ENCODE measurements around the gene SLC1A4. TPM values are rescaled to one million over a fixed set of nuclear protein-coding genes. Genes with fewer than 3 reads are reported as not detected.

Gene SLC1A4
- polyA plus RNA-seq, 1 of the 3 experiments (the other 2 are of a cell fraction): 4.4 TPM

DNA sequence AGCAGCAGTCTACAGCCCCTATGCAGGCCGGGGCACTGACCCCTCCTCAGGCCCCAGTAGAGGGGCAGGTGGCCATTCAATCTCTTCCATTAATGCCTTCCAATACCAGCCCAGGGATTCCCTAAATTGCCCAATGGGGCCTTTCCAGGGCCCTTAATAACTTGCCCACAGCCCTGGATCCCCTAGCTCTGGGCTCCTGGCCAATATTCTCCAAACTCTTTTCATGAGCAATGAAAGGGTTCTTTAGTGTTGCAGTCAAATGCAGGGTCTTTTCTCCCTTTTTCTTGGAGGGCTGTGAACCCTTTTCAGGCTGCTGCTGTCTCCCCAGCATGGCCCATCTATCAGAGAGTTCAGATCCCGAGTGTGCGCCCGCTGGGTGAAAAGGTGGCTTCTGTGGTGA is 41.3 kb upstream of the SLC1A4 start:
- ChIA-PET POLR2A (interaction anchor here (0.6 kb wide), 1 partner anchor 108 kb away, joined by 3 read pairs; the partner anchor contains the start of gene CEP68), CTCF (no interaction called here)
- no peak overlapping the region for H3K4me3 ChIP-seq (ENCODE audit: low read depth in 2 of 2, low read length in 1 of 2)
- H3K9me2 ChIP-seq: no peaks in the 10 kb centered on the region
- no peaks in the 10 kb centered on the region for H4K20me1 ChIP-seq (ENCODE audit: insufficient read depth)
- DNase-seq: no peak
- H3K9ac ChIP-seq: no peak overlapping the region
- no peaks in the 10 kb centered on the region for H3F3A ChIP-seq (replicated peaks; ENCODE audit: insufficient read depth)
- H3K36me3 ChIP-seq (replicated peaks in 1 of 2; ENCODE audit: control insufficient read depth in 1 of 2, insufficient read depth in 2 of 2, low read length in 1 of 2): no peaks in the 10 kb centered on the region
- no peaks in the 10 kb centered on the region for H3K9me3 ChIP-seq
- H2AFZ ChIP-seq (ENCODE audit: low read depth): no peak overlapping the region
- no peaks in the 10 kb centered on the region for H3K79me2 ChIP-seq (ENCODE audit: insufficient read depth)
- TF ChIP-seq, protein P1, sequence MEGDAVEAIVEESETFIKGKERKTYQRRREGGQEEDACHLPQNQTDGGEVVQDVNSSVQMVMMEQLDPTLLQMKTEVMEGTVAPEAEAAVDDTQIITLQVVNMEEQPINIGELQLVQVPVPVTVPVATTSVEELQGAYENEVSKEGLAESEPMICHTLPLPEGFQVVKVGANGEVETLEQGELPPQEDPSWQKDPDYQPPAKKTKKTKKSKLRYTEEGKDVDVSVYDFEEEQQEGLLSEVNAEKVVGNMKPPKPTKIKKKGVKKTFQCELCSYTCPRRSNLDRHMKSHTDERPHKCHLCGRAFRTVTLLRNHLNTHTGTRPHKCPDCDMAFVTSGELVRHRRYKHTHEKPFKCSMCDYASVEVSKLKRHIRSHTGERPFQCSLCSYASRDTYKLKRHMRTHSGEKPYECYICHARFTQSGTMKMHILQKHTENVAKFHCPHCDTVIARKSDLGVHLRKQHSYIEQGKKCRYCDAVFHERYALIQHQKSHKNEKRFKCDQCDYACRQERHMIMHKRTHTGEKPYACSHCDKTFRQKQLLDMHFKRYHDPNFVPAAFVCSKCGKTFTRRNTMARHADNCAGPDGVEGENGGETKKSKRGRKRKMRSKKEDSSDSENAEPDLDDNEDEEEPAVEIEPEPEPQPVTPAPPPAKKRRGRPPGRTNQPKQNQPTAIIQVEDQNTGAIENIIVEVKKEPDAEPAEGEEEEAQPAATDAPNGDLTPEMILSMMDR (IDR thresholded peaks at IDR 0.05): no peak
- TF ChIP-seq FOSL2 (IDR thresholded peaks at IDR 0.05; ENCODE audit: borderline replicate concordance, low read depth) (no peak), NFIC (IDR thresholded peaks at IDR 0.05; ENCODE audit: borderline replicate concordance) (no peak), RCOR1 (IDR thresholded peaks at IDR 0.05; ENCODE audit: low read length) (no peak), GABPA (IDR thresholded peaks at IDR 0.05; ENCODE audit: low read depth) (no peak), USF1 (IDR thresholded peaks at IDR 0.05; ENCODE audit: borderline replicate concordance, low read depth) (no peak)
- TF ChIP-seq, protein P2, sequence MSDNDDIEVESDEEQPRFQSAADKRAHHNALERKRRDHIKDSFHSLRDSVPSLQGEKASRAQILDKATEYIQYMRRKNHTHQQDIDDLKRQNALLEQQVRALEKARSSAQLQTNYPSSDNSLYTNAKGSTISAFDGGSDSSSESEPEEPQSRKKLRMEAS (IDR thresholded peaks at IDR 0.05; ENCODE audit: low read depth): no peak
- 83% methylated on average over 4 of the region's 4 CpGs for WGBS (ENCODE audit: low lambda C conversion rate)
- no peak overlapping the region for H3K27ac ChIP-seq (ENCODE audit: low read depth in 2 of 2, low read length in 1 of 2)
- no peak overlapping the region for H3K4me2 ChIP-seq
- H3K4me1 ChIP-seq (ENCODE audit: control insufficient read depth in 1 of 2, insufficient read depth in 2 of 2, low read depth in 1 of 2, low read length in 1 of 2): no peaks in the 10 kb centered on the region
- H3K27me3 ChIP-seq (ENCODE audit: insufficient read depth): no peaks in the 10 kb centered on the region

- WGBS (ENCODE audit: low lambda C conversion rate): 84% methylated on average over 14 of the region's 14 CpGs
- Histone ChIP-seq H3K4me3 (ENCODE audit: low read depth in 2 of 2, low read length in 1 of 2) (no peak overlapping the region), H3K4me1 (ENCODE audit: control insufficient read depth in 1 of 2, insufficient read depth in 2 of 2, low read depth in 1 of 2, low read length in 1 of 2) (no peaks in the 10 kb centered on the region), H3K4me2 (no peak overlapping the region), H3K9me3 (no peaks in the 10 kb centered on the region), H3K79me2 (ENCODE audit: insufficient read depth) (no peaks in the 10 kb centered on the region), H3K9me2 (no peaks in the 10 kb centered on the region), H3K36me3 (replicated peaks in 1 of 2; ENCODE audit: control insufficient read depth in 1 of 2, insufficient read depth in 2 of 2, low read length in 1 of 2) (no peaks in the 10 kb centered on the region), H3K27me3 (ENCODE audit: insufficient read depth) (no peaks in the 10 kb centered on the region), H3K9ac (no peak overlapping the region), H3F3A (replicated peaks; ENCODE audit: insufficient read depth) (no peaks in the 10 kb centered on the region), H4K20me1 (ENCODE audit: insufficient read depth) (no peaks in the 10 kb centered on the region), H3K27ac (ENCODE audit: low read depth in 2 of 2, low read length in 1 of 2) (no peak overlapping the region), H2AFZ (ENCODE audit: low read depth) (no peak overlapping the region)
- POLR2A ChIA-PET: no interaction called here
- CTCF ChIA-PET: no interaction called here
- DNase-seq: no peak
- TF ChIP-seq, protein P3, sequence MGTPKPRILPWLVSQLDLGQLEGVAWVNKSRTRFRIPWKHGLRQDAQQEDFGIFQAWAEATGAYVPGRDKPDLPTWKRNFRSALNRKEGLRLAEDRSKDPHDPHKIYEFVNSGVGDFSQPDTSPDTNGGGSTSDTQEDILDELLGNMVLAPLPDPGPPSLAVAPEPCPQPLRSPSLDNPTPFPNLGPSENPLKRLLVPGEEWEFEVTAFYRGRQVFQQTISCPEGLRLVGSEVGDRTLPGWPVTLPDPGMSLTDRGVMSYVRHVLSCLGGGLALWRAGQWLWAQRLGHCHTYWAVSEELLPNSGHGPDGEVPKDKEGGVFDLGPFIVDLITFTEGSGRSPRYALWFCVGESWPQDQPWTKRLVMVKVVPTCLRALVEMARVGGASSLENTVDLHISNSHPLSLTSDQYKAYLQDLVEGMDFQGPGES (IDR thresholded peaks at IDR 0.05; ENCODE audit: low read depth, low read length): no peak
- TF ChIP-seq POLR2AphosphoS5 (IDR thresholded peaks at IDR 0.05; ENCODE audit: low read depth, low read length) (no peak), JUND (IDR thresholded peaks at IDR 0.05) (no peak), MEF2A (IDR thresholded peaks at IDR 0.05; ENCODE audit: borderline replicate concordance, low read depth) (no peak), MXI1 (IDR thresholded peaks at IDR 0.05; ENCODE audit: low read depth, low read length) (no peak), EZH2phosphoT487 (IDR thresholded peaks at IDR 0.05; ENCODE audit: borderline replicate concordance, low read depth) (no peak), FOSL2 (IDR thresholded peaks at IDR 0.05; ENCODE audit: borderline replicate concordance, low read depth) (no peak), RAD21 (IDR thresholded peaks at IDR 0.05; ENCODE audit: low read length) (no peak), EP300 (IDR thresholded peaks at IDR 0.05; ENCODE audit: borderline replicate concordance in 1 of 2, low read depth in 1 of 2, low read length in 1 of 2) (no peak), YY1 (IDR thresholded peaks at IDR 0.05; ENCODE audit: low read depth) (no peak)
- TF ChIP-seq, protein P4, sequence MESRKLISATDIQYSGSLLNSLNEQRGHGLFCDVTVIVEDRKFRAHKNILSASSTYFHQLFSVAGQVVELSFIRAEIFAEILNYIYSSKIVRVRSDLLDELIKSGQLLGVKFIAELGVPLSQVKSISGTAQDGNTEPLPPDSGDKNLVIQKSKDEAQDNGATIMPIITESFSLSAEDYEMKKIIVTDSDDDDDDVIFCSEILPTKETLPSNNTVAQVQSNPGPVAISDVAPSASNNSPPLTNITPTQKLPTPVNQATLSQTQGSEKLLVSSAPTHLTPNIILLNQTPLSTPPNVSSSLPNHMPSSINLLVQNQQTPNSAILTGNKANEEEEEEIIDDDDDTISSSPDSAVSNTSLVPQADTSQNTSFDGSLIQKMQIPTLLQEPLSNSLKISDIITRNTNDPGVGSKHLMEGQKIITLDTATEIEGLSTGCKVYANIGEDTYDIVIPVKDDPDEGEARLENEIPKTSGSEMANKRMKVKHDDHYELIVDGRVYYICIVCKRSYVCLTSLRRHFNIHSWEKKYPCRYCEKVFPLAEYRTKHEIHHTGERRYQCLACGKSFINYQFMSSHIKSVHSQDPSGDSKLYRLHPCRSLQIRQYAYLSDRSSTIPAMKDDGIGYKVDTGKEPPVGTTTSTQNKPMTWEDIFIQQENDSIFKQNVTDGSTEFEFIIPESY (IDR thresholded peaks at IDR 0.05; ENCODE audit: borderline replicate concordance, low read depth): no peak
- TF ChIP-seq, protein P2 (IDR thresholded peaks at IDR 0.05; ENCODE audit: low read depth): no peak
Measured at GRCh38 chr2:64950226-64951160, 38.7 kb upstream of the SLC1A4 start.

Measured in SK-N-SH (cell line).